AG09319 (cell line): Measurements from ENCODE around the gene TMEM218.

Experiments
- DNase-seq: peaks from one replicate; pipeline ENCODE4 v3.0.0-alpha.2; 2010; ENCODE audit warnings: low read depth; ENCODE audit errors: extremely low read depth
- CTCF ChIP-seq: IDR thresholded peaks from 2 replicates; pipeline ENCODE4 v1.5.1; 2011; ENCODE audit warnings: low read depth, mild to moderate bottlenecking, inconsistent platforms, low read length, moderate library complexity

Gene TMEM218

DNA sequence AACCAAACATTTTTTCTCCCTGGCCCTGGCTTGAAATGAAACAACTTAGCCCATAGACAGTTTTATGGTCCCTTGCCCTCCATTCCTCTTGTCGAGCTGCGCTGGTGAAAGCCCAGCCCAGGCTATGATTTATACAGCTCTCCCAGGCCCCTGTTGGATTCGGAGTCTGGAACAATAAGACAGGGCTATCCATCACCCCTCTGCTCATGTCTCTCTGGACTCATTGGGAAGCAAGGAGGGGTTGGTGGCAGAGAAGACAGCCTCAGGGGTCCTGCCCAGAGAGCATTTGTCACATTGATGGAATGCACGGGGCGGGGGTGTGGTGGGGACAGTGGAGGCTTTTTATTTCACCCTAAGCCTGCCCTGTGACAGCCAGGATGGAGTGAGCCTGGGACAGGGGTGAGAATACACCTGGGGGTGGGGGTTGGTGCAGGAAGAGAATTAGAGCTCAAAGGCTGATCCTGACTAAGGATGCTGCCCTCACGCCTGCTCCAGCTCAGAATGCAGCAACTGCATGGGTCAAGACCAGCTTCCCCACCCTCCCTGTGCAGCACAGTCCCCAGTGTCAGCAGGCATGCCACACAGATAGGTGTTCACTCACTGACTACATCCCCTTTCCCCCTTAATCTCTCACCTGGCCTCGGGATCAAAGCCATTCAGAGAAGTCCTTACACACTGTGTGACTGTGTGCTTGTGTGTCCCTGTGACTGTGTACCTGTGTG, 43.1 kb upstream of the TMEM218 start:
- no peak for TF ChIP-seq CTCF
- no peak for DNase-seq

DNA sequence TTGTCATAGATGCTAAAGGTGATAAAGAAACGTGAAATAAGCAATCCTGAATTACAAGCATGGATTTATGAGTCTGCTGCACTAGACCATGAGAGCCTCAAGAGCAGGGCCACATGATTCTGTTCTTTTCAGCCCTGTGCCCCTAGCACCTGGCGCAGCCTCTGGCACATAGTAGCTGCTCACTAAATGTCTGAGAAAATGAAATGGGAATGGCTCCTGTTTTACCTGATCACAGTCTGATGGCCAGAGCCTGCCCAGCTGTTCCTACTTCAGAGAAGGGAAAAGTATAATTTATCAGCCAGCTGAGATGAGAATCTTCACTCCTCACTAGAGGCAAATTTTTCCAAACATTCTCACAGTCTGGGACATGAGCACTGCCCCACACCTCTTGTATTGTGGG, 42.4 kb upstream of the TMEM218 start:
- no peak for DNase-seq
- TF ChIP-seq CTCF, result no peak

DNA sequence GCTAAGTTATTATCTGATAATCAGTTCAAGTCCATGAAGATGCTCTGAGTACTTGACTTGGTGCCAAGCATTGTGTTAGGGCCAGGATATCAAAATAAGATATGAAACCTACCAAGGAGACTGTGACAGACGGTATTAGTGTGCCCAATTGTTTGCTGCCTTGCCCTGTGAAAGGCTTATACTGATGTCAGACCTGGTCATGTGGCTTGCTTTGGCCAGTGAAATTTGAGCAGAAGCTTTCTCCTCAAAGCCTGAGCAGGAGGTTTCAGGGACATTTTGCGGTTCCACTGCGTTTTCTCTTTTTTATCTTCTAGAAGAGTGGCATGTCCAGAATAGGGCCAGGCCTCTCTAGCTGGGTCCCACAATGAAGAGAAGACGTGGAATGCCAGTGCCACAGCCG, 37.3 kb upstream of the TMEM218 start:
- TF ChIP-seq CTCF, result no peak
- DNase-seq, result no peak

GRCh38 chr11:125148011-125148410, 36.6 kb upstream of the TMEM218 start:
- no peak for TF ChIP-seq CTCF
- no peak for DNase-seq

- DNase-seq, result no peak
Measured at GRCh38 chr11:125147280-125147679, 35.9 kb upstream of the TMEM218 start.

GRCh38 chr11:125146232-125146631, 34.8 kb upstream of the TMEM218 start:
- DNase-seq, result no peak
- TF ChIP-seq CTCF, result no peak

More at GRCh38 chr11:125147280-125147679, 35.9 kb upstream of the TMEM218 start:
- no peak for TF ChIP-seq CTCF

DNA sequence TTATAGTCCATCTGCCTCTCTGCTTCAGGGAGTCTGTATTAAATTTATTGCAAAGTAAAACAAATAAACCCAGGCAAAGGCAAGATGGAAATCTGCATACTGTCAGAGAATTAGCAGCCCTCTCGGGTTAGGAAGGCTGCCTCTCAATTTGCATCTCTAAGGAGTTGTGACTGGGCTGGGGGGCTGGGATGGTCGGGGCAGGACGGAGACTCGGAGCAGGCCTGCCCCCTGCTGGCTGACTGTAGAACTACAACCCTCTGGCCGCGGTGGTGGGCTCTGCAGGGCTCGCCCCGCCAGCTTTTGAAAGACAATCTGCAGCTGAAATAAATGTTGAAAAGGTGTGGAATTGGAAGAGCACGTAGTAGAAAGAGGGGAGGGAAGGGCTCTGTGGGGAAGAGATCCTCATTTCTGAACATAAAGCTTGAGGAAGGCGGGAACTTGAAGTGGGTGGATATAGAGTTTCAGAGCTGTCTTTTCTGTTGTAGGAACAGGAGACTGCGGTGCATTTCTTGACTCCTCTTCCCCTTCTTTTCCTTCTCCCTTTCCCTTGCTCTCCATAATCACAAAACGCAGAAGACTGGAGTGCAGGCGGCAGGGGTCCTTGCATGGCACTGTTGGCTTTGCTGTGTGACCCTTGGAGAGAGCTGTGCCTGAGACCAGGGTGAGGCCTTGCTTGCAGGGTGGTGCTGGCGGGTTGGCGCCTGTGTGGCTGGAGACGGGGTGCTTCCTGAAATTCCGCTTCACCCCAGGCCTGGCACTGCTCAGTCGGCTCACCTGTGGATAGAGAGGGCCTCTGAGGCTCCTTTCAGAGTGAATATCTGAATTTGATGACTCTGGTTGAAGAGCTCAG, 30.5 kb upstream of the TMEM218 start:
- peak; percentile 93 for TF ChIP-seq CTCF
- DNase-seq, result no peak
